GM21723 (cell line): ENCODE data around the gene C3orf18.
"Not testable (repeated sequence)": the region's sequence is repeated elsewhere in the genome, so short reads cannot be mapped to it uniquely, and the experiment has no call there.

Experiments used
- ATAC-seq: cut with Tn5 transposase; IDR thresholded peaks from one replicate; pipeline ENCODE4 v1.9.1; 2021; ENCODE audit warnings: mild to moderate bottlenecking, moderate library complexity; ENCODE audit not compliant: unreplicated experiment

C3orf18 gene

GRCh38 chr3:50525191-50525910 is 42.2 kb downstream of the C3orf18 start:
- ATAC-seq = no peak

- no peak for ATAC-seq
Observed at GRCh38 chr3:50524746-50525145, 42.8 kb downstream of the C3orf18 start.

- no peak for ATAC-seq
Observed at GRCh38 chr3:50523279-50523811, 44.2 kb downstream of the C3orf18 start.

DNA sequence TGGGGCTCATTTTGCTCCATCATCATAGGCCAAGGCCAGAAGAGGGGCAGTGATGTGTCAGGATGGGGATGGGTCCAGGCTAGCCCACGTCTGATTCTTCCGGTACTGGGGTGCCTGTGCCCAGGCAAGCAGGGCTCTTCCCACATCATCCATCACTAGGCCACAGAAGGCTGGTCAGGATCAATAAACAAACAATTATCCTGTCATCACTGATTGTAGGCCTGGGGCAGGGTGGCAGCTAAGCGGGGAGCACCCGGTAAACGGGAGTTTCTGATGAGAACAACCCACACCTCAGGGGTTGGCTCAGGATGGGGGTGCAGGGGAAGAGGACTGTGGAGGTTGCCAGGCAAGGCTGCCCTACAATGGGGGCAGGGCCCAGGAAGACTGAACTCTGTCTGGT is 46.0 kb downstream of the C3orf18 start:
- no peak for ATAC-seq

DNA sequence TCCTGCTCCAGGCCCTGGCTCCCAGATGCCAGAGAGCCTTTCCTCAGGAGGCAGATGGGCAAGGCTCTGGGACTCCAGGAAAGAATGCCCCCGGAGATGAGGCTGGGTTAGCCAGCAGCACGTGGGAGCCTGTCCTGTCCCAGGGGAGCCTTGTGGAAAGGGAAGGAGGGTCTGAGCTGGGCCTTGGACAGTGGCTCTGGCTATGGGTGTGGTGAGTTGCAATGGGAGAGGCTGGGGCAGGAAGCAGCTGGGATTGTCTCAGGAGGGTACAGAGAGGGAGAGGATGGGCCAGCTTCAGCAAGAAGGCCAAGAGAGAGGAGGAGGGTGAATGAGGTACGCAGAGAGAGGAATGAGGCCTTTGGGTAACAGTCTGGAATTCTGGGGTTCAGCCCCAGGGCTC is 46.7 kb downstream of the C3orf18 start:
- ATAC-seq = no peak

DNA sequence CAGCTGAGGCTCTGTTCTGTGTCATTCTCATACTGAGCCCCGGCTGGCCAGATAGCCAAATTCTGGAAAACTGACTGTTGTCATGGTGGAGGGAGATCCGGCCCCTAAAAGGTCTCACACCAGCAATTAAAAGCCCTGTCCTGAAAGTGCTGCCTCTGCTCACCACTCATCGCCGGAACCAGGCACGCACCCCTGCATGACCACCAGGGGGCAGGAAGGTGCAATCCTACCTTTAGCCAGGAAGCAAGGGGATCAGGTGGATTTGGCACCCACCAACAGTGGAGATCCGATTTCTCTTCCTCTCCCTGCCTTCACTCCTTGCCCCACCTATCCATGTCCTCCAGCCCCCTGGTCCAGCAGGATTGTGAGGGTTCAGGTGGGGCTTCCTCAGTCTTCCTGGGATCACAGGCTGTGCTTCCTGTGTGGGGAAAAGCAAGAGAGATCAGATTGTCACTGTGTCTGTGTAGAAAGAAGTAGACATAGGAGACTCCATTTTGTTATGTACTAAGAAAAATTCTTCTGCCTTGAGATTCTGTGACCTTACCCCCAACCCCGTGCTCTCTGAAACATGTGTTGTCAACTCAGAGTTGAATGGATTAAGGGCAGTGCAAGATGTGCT is 48.0 kb downstream of the C3orf18 start:
- ATAC-seq = peak; percentile 68

- no peak for ATAC-seq
Observed at GRCh38 chr3:50518436-50518835, 49.1 kb downstream of the C3orf18 start.

GRCh38 chr3:50517721-50518206 is 49.8 kb downstream of the C3orf18 start:
- no peak for ATAC-seq

DNA sequence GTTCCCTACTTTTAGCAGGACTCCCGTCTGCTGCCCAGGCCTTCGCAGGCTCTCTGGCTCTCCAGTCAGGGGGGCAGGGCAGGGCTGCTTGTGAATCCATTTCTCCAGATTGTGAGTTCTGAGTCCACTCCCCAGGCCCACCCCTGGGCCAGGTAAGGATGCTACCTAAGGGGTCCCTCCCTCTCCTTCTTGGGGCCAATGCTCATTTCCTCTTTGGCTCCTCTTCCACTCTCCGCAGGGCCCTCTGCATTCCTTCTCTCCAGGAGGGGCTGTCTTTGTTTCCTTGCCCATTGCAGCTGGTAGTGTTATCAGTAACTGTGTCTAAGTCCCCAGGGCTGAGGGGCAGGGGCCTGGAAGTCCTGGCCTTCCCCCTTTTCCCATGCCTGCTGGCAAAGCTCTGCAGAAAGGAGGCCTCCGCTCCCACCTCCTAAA is 51.1 kb downstream of the C3orf18 start:
- ATAC-seq = no peak

DNA sequence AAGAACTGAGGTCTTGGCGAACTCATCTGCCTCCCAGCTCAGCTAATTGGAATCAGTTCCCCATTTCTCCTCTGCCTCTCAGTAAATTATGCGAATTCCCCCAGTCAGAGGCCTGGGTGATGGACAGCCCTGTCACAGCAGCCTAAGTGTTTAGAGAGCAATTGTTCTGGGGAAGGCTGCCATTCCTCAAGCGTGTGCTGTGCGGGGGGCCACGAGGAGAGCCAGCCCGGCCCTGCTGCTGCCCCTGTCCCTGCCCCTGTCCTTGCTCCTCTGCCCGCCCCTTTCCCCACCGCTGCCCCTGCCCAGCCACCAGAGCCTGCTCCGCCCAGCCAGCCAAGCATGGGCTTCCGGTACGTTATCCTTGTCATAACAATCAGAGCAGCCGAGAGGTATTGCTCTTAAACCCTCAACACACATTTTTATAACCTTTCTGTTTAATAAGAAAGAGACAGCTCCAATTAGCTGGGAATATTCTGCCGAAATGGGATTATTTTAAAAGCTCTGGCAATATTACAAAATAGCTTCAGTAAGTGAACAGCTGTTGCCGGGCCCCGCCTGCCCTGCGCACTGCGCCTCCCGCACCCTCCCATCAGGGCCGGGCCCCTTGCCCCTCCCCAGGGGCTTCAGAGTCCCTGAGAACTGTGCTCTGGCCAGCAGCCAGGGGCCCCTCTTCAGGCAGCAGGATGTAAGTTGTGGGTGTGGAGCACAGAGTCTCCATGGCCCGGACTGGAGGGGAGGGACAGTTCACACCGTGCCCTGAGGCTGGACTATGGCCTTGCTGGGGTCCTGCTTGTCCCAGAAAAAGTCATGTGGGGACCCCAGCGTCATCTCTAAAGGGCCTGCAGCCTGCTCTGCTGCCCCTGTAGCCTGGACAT is 51.7 kb downstream of the C3orf18 start:
- no peak for ATAC-seq

DNA sequence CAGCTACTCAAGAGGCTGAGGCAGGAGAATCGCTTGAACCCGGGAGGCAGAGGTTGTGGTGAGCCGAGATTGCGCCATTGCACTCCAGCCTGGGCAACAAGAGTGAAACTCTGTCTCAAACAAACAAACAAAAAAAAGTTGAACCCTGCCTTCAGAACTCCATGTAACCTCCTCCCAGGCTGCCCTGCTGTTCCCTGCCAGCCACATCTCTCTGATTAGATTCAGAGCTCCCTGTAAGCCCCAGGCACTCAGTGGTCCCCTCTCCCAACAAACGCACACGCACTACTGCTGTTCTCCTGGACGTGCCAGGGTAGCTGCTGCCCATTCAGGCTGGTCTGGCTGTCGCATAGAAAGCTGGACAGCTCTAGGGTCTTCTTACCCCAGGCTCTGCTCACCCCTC is 54.6 kb downstream of the C3orf18 start:
- ATAC-seq = not testable (repeated sequence)

- no peak for ATAC-seq
Observed at GRCh38 chr3:50512131-50512530, 55.4 kb downstream of the C3orf18 start.

DNA sequence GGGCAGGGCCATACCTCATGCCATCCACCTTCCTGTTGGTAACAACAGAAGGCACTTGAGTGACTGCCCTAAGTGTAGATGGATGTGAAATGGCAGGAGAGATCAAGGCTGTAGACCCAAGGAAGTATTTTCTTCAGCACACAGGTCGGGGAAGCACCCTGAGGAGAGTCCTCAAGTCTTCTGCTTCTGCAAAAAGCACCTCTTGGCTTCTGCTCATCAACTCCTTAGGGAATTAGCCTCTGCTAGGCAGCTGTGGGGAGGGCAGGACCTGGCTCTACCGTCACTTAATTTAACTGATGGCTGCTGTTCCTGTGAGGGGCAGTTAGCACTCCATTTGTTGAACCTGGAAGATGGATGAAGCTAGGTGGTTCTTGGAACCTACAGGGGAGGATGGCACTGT is 57.2 kb downstream of the C3orf18 start:
- ATAC-seq = no peak

DNA sequence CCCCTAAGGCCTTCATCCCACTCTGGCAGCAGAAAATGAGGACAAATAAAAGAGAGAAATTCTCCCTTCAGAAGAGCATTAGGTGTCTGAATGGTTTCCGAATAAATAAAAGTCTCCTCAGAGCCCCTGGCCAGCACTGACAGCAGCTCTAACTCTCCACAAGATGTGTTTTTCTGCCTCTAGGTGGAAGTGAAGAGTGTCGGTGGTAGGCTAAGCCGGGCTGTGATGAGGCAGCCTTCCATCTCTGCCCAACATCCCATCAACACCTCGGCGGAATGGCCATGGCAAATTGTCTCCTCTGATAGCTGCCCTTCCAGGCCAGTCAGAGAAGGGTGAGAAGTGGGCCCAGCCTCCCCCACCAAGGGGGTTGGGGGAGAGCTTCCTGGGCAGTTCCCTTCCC is 57.8 kb downstream of the C3orf18 start:
- no peak for ATAC-seq

DNA sequence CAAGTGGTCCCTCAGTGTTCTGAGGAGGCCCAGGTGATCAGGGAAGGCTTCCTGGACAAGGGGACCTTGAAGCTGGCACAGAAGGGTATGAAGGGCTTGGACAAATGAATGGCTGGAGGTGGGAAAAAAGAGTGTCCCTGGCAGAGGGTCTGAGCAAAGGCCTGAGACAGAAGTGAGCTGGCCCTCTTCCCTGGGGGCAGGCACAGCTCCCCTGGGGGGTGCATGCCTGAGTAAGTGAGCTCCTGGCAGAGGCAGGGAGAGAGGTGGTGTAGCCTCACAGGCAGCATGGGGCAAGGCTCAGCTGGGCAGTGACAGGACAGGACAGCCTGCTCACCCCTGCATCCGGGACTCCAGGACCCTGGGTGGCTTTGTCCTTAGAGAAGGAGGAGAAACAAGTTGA is 58.7 kb downstream of the C3orf18 start:
- no peak for ATAC-seq
